Cerebellar cortex (tissue), 1 donor: ENCODE results near the gene SLC46A2.

Experiments used
- DNase-seq: peaks from one replicate; pipeline ENCODE4 v3.0.0-alpha.2; 2015; ENCODE audit warnings: low spot score

SLC46A2 gene

DNA sequence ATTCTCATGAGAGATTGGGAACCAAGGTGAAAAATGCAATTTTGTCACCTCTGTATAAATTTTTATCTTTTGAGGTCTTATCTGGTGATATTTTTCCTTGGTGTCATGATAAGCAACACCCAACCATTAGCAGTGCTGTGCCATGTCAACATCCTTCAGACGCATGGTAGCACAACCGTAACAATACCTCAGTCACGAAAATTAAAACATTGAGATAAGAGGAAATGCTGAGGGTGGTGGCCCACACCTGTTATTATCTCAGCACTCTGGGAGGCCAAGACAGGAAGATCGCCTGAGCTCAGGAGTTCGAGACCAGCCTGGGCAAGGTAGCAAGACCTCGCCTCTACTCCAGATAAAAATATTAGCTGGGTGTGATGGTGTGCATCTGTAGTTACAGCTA, 32.7 kb downstream of the SLC46A2 start:
- DNase-seq = no peak

DNA sequence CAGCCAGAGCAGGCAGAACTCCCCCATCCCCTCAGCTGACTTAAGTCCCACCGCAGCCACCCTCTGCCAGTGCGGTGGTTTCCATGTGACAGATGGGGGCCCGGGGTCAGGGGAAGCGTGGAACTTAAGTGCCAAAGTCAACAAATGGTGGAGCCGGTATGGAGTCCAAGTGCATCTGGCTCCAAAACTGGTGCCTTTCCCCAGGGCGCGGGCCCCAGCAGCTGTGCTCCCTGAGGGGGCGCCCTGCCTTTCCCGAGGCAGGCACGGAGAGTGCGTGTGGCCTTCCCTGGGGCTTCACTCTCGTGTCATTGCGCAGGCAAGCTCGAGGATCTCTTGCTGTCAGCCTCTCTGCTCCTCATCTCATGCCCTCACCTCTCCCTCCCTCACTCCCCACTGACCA, 33.8 kb downstream of the SLC46A2 start:
- no peak for DNase-seq

DNA sequence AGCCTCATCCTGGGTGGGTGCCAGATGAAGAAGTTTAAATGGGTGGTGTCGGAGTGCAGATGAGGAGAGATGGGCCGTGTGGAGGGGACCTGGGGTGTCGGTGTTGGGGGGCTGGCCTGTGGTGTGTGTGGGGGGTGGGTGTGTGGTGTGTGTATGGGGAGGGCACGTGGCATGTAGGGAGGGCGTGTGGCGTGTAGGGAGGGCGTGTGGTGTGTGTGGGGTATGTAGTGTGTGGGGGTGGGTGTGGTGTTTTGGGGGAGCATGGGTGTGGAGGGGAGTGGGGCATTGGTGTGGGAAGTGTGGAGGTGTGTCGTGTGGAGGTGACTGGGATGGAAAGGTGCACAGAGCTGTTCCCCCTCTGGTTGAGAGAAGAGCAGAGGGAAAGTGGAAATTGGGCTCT, 34.5 kb downstream of the SLC46A2 start:
- DNase-seq = no peak

DNA sequence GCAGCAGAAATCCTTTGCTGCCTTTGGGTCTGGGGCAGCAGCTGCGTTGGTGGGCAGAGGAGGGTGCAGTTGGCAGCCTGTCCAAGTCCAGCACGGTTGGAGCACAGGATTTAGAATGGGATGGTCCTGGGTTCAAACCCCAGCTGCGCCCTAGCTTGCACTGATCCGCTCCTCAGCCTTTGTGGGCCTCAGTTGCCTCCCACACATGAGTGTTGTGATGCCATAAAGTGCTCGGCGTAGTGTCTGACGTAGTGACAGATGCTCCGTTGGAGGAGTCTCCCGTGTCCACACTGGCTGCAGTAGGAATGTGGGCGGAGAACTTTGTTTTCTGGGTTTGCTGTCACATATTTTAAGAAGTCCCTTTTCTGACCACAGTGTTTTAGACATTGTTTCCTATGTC, 36.0 kb downstream of the SLC46A2 start:
- DNase-seq = no peak

DNA sequence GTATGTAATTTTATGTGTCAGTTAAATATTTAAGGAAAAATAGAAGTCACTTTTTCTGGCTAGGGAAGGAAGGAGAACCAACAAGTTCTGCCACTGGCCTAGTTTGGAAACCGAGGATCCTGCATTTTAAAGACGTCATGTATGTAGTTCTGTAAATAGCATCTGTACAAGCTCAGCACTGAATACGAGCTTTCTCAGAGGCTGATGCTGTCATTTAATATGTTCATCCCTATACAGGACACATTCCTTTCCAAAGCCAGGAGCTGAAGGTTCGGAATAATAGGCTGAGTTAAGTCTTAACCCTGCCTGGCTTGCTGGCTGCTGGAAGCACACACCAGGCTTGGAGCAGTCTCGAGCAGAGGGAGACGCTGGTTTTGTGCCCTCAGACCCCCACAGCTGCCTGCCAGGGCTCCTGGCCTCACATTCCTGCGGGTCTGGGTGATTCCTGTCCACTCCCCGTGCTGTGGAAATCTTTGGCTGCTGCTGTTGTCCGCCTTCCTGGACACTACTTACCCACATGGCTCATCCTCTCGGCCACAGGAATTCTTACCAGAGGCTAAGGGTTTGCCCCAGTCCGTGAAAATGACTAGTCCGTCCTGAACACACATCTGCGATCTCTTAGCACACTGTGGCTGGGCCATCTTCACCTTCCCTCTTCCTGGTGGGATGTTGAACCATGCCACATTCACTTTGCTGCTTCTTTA, 36.6 kb downstream of the SLC46A2 start:
- no peak for DNase-seq

DNA sequence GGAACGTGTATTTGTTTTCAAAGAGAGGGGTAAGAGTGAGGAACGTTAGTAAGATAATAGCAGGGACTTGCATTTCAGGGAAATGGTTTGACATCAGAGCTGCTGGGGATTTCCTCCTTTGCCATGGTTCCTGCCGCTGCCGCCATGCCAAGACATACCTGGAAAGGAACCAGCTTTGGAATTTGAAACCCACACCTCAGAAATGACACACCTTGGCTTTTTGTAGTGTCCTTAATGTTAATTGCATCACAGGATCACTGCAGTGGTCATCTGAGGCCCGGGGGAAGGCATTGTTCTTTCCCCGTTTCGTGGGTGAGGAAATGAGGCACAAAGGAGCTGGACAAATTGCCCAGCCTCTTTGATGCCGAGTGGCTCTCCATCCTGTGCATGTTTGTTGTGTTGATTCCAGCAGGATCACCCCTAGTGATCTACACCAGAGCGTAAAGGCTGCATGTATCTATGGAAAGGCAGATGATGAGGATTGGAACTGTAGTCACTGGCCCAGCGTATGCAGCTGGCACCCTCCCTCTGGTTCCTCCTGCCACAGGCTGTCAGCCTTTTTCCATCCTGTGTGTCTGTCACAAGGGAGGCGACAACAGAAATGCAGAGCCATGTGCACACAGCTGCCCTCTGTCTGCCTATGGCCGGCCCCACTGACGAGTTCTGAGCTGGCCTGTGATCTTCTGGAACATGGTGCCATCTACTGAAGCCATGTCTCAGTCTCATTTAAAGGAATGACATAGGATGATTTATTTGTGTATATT, 37.8 kb downstream of the SLC46A2 start:
- DNase-seq = no peak

DNA sequence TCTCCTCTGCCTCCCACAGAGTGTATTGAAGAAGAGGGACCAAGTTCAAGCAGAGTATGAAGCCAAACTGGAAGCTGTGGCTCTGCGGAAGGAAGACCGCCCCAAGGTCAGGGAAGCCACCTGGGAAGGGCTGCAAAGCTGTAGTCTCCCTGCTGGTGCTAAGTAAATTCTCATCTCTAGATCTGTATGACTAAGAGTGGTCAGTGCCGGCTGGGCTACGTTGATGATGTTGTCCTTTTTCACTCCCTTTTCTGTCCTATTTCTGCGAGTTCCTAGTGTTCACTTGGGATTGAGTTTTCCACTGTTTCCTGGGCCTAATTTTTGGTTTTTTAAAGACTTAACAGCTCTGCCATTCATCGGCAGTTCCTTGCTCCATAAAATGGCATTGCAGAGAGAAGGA, 39.8 kb downstream of the SLC46A2 start:
- DNase-seq = no peak

DNA sequence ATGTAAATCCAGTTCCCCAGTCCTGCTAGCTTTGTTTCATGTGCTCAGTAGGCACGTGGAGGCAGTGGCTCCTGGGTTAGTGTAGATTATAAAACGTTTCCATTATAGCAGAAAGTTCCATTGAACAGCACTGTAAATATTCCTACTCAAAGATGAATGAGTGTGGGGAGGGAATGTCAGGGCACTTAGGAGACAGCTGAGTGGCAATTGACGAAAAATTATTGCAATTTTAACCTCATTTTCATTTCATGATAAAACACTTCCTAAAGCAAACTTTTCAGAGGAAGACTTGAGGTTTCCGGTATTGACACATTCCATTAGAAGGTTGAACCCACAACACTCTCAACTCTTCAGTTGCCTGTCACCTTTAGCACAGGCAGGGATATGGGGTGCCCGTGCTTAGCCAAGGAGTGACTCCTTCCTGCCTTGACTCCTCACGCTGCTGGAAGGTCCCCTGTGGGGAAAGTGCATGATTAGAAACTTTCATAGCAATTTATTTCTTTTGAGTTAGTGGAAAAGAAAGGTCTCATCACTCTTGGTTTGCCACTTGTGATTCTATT, 41.2 kb downstream of the SLC46A2 start:
- DNase-seq = no peak

DNA sequence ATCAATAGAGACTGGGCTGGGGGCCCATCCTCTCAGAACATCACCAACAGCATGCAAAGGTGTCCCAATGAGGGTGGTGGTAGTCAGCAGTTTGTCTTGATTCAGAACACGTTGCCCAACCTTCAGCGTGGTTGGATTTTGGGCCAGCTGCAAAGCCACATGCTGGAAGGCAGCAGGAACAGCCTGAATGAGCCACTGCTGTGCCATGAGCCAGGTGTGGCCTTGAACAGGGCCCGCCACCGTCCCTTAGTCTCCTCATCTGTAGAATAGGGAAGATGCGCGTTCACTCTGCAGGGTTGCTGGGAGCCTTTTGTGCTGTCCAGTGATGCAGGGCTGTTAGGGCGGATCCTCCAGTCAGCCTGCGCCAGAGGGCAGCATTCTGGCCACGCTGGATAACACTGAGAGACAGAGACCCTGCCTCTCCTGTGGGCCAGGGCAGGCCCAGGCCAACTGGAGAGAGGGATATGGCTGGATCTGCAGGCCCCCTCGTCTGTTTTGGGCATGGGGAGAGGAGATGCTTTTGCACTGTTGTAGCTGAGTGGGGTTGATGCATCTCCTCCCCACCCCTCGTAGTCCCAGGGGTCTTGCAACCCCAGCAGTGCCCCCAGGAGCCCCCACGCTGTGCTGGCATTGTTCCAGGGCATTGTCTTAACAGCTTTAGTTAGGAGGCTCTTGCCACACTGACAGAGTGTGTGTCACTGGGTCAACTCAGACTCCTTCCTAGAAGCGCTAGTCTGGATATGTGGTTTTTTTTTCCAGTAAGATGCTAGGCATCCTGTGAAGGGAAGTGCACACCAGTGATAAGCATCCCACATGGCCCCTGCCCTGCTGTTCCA, 42.1 kb downstream of the SLC46A2 start:
- DNase-seq = no peak

DNA sequence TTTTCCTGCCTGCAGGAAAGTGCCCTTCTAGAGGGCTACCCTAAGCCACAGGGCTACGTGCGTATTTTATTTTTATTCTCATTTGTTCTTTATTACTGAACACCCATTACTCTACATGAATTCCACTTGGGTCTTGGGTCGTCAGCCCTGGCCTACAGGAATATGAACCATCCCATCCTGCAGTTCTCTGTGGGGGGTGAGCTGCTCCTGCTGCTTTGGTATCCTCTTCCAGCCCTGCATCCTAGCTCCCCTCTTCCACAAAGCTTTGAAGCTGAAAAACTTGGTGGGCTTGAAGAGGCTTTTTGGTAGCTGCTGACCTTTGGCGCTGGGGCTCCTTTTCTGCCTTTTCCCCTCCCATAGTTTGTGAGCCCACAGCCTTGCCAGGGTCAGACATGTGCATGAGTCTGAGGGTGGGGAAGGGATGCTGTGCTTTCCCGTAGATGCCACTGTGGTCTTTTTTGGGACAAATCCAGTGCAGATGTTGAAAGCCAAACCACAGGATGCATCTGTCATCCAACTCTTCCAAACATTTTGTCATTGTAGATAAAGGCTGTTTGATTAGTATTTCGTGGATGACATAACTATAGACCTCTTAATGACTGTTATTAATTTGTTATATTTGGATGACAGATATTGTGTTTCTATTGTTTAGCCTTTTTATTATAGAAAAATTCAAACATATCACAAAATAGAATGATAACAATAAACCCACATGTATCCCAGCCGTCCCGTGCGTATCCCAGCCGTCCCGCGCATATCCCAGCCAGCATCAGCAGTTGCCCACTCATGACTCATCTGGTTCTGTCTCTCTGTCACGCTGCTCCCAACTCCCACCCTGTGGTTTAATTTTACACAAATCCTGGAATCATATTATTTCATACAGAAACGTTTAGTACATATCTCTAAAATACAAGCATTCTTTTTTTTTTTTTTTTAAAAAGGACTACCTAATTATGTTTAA, 43.9 kb downstream of the SLC46A2 start:
- no peak for DNase-seq

DNA sequence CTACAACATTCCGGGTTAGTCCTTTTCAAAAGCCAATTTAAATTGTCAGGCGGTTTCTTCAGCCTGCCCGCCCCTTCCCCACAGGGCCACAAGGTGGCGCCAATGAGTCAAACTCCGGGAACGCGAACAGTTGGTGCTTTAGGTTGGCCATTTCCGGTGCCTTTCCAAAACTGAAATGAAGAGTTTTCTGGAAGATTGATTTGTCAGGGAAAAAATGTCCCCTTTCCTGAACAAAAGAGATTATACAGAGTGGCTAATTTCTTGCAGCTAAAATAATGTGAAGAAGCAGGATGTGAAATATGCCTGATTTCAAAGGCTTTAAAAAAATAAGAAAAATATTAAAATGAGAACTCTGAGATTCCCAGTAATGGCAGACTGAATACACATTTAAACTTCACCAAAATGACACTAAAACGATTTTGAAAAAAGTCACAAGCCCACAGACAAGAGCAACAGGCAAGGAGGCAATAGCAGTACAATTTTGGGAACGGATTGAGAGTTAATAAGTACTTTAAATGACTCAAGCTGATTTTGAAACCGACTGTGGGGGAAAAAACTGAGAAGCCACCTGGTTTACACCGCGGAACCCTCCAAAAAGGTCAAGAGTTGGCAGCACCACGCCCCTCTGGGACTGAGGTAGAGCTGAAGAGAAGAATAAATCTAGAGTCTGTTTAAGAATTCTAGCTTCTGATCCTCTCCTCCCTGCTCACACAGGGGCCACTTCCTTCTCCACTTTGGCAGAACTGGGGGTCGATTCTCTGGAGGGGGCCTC, 45.7 kb downstream of the SLC46A2 start:
- DNase-seq = peak; percentile 66

DNA sequence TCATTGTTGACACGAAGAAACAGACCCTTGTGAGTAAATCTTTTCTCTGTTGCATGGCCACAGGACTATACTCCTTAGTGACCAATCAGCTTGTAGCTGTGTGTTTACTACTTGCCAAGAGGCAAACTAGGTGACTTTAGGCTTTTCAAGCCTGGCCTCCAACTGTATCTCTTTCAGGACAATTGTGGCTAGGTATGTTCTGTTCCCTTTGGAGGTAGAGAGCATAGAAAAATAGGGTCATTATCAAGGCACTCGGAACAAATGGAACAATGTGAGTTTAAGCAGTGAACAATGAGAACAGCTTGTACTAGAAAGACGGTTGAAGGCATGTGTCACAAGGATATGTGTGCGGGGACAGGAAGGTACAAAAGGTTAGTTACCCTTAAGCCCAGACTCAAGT, 48.1 kb downstream of the SLC46A2 start:
- no peak for DNase-seq

DNA sequence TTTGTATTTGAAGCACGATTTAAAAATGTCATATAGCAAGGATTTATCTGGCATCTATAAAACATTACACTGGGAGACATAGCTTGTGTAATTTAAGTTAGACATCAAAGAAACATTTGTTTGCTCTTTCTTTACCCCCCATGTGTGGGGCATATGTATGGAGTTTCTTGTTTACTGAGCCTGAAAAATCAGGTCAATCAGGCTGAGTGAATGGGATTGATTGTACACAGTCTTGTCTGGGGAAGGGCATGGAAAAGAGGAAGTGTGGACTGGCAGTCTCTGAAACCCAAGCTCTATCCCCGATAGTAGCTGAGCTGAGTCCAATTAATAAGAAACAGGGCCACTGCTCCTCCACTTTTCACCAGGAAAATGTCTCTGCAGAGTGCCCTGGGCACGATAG, 49.4 kb downstream of the SLC46A2 start:
- DNase-seq = no peak

DNA sequence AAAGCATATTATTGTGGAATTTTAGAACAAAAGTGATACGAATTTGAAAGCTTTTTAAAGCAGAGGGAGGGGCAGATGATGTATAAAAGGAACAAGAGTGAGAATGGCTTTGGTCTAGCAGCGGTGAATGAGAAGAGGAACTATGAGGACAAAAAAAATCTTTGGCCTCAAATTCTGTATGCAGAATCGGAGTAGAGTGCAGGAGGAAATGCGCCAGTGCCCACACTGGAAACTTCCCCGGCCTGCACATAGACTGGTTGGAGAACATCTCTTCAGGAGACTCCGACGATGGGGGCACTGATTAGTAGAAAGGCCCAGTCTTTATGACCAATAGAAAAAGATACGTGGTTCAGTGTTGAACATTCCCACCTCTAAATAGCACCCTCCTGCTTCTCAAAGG, 51.3 kb downstream of the SLC46A2 start:
- DNase-seq = no peak

DNA sequence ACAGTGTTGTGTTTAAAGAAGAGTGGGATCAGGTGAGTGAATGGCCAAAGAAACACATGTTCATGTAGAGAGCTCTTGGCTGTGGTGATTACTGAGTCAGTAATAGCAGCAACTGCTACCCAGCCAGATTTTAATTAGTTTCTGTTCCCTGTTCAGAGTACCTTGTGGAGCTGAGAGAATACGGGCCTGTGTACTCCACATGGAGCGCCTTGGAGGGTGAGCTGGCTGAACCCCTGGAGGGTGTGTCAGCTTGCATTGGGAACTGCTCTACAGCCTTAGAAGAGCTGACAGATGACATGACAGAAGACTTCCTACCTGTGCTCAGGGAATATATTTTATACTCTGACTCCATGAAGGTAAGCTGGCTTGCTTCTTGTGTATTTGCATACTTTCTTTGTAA, 52.3 kb downstream of the SLC46A2 start:
- DNase-seq = no peak

DNA sequence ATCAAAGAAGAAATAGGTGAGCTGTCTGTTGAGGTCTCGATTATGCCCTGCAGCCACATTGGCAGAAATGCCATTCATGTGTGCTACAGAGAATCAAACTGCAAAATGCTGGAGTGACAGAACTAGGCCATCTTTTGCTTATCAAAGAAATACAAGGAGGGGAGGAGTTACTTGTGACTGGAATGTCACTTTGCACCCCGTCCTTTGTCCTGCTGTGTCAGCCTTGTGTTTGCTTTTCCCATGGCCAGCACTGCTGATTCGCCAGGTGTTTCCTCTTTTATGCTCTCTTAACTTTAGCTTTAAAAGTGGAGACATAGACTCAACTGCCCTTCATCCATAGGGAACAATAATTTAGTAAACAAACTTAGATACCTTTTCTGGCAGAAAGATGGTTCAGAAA, 54.3 kb downstream of the SLC46A2 start:
- no peak for DNase-seq

DNA sequence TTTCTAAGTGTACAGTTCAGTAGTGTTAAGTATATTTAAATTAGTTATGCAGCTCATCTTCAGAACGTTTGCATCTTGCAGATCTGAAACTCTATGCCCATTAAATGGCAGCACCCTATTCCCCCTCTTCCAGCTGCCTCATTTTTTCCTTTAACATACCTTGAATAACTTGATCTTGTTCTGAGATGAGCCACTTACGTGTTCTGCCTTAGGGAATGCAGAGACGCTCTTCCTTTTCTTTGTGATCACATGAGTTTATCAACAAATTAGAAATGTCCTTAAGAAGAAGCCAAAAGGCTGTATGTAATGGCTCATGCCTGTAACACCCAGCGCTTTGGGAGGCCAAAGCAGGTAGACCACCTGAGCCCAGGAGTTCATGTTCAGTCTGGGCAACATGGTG, 57.6 kb downstream of the SLC46A2 start:
- DNase-seq = no peak

DNA sequence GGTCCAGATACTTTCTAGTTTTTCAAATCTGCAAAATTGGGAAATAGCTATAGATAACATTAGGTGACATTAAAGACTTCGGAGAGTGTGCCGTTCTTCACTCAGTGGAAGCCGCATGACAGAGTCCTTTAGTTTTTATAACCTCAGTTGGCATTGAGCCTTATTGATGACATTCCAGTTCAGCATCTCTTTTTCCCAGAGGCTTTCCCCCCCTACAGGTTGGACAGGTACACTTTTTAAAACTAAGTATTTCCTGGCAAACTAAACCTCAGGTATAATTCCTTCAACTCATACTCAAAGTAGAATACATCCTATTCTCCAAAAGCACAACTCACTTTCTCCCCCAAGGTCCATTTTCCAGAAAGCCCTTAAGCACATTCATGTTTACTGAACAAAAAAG, 58.7 kb downstream of the SLC46A2 start:
- DNase-seq = no peak

DNA sequence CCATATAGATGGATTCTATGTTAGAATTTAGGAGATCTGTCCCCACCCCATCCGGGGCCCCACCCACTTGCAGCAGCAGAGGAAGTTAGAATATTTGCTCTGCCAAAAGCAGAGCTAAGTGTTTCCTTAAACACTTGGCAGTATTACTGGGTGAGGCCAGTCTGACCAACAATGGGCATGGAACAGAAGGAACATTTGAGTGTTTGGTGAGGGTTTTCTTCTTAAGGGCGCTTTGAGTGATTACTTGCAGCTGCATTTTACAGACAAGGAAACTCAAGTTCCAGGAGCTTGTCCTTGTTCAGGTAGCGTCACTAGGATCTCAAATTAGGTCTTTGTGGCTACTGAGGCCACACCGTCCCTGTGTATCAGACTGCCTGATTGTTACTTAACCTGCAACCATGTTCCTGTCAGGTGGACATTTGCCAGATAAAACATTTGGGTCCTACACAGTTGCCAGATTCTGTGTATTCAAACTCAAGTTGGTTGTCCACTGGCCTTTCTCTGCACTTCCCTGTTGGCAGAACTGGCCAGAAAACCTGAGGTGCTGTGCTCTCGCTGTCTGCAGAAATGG, 59.3 kb downstream of the SLC46A2 start:
- DNase-seq = peak; percentile 80
